ENCODE results near the gene ZNF500.

DNA sequence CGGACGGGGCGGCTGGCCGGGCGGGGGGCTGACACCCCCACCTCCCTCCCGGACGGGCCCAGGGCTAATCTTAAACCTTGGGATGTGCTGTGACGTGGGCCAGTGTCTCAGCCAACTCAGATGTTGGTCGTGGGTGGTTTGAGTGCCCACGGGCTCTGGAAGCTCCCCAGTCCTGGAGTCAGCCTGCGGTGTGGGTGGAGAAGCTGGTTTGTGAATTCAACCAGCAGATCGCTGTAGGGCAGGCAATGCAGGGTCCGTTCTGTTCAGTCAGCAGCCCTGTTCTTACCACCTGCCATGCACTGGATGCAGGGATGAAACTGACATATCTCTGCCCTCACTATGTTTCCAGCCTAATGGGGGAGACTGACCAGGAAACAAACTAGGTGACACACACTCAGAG lies 8.0 kb upstream of the ZNF500 start:
- TF ChIP-seq CTCF (IDR thresholded peaks at IDR 0.05; ENCODE audit: low read depth, low read length, missing input control) (no peak), FOXA2 (IDR thresholded peaks at IDR 0.05) (no peak), ZBTB33 (IDR thresholded peaks at IDR 0.05) (no peak), TAF1 (conservative IDR thresholded peaks at IDR 0.05) (no peak), RXRA (IDR thresholded peaks at IDR 0.05) (no peak), SP1 (IDR thresholded peaks at IDR 0.05) (no peak), JUND (IDR thresholded peaks at IDR 0.05) (no peak), NR2F2 (IDR thresholded peaks at IDR 0.05) (no peak), RAD21 (IDR thresholded peaks at IDR 0.05) (no peak)
- TF ChIP-seq, protein P1, sequence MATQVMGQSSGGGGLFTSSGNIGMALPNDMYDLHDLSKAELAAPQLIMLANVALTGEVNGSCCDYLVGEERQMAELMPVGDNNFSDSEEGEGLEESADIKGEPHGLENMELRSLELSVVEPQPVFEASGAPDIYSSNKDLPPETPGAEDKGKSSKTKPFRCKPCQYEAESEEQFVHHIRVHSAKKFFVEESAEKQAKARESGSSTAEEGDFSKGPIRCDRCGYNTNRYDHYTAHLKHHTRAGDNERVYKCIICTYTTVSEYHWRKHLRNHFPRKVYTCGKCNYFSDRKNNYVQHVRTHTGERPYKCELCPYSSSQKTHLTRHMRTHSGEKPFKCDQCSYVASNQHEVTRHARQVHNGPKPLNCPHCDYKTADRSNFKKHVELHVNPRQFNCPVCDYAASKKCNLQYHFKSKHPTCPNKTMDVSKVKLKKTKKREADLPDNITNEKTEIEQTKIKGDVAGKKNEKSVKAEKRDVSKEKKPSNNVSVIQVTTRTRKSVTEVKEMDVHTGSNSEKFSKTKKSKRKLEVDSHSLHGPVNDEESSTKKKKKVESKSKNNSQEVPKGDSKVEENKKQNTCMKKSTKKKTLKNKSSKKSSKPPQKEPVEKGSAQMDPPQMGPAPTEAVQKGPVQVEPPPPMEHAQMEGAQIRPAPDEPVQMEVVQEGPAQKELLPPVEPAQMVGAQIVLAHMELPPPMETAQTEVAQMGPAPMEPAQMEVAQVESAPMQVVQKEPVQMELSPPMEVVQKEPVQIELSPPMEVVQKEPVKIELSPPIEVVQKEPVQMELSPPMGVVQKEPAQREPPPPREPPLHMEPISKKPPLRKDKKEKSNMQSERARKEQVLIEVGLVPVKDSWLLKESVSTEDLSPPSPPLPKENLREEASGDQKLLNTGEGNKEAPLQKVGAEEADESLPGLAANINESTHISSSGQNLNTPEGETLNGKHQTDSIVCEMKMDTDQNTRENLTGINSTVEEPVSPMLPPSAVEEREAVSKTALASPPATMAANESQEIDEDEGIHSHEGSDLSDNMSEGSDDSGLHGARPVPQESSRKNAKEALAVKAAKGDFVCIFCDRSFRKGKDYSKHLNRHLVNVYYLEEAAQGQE (IDR thresholded peaks at IDR 0.05): no peak
- TF ChIP-seq, protein P2, sequence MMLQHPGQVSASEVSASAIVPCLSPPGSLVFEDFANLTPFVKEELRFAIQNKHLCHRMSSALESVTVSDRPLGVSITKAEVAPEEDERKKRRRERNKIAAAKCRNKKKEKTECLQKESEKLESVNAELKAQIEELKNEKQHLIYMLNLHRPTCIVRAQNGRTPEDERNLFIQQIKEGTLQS (IDR thresholded peaks at IDR 0.05): no peak
